GM21576 (cell line): Measurements from ENCODE around the gene DHRS7B.
"Not testable (repeated sequence)": the region's sequence is repeated elsewhere in the genome, so short reads cannot be mapped to it uniquely, and the experiment has no call there.

Experiments used
- ATAC-seq: cut with Tn5 transposase; IDR thresholded peaks from one replicate; pipeline ENCODE4 v1.9.1; 2021; ENCODE audit warnings: mild to moderate bottlenecking, moderate library complexity; ENCODE audit not compliant: unreplicated experiment

Gene DHRS7B

GRCh38 chr17:21126645-21127508 lies at the start of gene DHRS7B:
TSS of gene DHRS7B (plus strand) at chr17:21126964. CDS start at chr17:21126972, 8 bp downstream.
- peak; percentile 91 for ATAC-seq

DNA sequence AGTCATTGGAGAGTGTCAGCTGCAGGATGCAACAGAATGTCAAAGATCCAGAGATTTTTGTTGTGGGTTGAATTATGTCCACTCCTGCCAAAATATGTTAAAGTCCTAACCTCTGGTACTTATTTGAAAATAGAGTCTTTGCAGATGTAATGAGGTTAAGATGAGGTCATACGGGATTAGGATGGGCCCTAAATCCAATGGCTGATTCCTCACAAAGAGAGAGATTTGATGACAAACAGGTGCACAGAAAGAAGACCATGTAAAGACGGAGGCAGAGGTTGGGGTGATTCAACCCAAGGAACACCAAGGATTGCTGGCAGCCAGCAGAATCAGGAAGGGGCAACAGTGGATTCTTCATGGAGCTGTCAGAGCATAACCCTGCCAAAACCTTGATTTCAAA lies 49.5 kb upstream of the DHRS7B start:
- no peak for ATAC-seq

DNA sequence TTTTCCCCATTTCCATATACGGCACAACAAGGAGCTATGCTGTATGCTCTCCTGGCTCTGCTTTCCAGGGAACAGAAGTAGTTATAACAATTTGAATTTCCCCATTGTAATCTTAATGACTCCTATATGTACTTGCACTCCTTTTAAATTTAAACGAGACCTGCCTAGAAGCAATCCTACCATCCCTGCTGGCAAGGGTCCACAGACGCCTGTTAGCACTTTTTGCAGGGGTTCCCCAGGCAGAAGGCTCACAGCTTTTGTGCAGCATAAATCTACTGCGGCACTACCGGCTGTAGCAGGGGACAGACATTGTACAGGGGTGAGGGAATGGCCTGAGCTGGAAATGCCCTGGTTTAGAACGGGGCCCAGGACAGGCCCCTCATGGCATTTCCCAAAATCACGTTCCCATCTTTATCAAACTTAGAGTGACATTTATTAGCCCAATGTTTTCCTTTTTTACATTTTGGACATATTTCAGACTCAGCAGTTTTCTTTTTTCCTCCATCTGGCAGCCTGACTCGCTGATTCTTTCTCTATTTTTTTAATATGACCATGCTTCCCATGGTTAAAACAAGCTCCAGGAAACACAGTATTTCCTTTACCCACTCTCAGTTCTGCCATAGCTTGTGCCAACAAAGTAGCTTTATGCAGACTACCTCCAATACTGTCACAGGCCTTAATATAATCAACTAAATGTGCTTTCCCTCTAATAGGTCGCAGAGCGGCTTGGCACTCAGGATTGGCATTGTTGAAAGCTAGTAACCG lies 48.6 kb upstream of the DHRS7B start:
- ATAC-seq, result no peak

- no peak for ATAC-seq
Observed at GRCh38 chr17:21079196-21079595, 47.6 kb upstream of the DHRS7B start.

GRCh38 chr17:21082001-21082436 lies 44.7 kb upstream of the DHRS7B start:
- no peak for ATAC-seq

DNA sequence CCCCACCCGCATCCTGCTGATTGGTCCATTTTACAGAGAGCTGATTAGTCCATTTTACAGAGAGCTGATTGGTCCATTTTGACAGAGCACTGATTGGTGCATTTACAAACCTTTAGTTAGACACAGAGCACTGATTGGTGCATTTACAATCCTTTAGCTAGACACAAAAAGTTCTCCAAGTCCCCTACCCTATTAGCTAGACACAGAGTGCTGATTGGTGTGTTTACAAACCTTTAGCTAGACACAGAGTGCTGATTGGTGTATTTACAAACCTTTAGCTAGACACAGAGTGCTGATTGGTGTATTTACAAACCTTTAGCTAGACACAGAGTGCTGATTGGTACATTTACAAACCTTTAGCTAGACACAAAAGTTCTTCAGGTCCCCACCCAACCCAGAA lies 41.5 kb upstream of the DHRS7B start:
- ATAC-seq, result not testable (repeated sequence)

DNA sequence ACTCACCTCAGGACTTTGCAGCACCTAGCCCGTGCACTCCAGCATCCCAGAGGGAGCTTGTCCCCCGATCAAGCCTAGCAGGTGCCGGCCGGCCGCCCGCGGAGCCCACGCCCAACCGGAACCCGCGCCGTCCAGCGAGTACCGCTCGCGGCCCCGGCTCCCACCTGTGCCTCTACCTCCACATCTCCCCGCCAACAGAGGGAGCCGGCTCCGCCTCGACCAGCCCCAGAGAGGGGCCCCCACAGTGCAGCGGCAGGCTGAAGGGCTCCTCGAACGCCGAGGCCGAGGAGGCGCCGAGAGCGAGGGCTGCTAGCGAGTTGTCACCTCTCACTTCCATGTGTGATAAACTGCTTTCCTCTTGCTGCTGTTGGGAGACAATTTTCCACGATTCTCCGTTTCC lies 41.1 kb upstream of the DHRS7B start:
- no peak for ATAC-seq

DNA sequence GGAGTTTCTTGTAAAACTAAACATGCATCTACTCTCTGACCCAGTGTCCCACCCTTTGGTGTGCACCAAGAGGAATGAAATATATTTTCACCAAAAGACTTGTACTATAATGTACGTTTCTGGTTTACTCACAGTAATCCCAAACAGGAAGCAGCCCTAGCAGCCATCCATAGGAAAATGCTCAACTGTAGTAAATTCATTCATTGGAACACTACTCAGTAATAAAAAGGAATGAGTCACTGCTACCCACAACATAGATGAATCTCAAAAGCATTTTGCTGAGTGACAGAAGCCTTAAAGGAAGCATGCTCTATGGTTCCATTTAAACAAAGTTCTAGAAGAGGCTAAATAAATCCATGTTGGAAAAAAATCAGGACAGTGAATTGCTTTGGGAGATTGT lies 37.6 kb upstream of the DHRS7B start:
- ATAC-seq, result no peak

DNA sequence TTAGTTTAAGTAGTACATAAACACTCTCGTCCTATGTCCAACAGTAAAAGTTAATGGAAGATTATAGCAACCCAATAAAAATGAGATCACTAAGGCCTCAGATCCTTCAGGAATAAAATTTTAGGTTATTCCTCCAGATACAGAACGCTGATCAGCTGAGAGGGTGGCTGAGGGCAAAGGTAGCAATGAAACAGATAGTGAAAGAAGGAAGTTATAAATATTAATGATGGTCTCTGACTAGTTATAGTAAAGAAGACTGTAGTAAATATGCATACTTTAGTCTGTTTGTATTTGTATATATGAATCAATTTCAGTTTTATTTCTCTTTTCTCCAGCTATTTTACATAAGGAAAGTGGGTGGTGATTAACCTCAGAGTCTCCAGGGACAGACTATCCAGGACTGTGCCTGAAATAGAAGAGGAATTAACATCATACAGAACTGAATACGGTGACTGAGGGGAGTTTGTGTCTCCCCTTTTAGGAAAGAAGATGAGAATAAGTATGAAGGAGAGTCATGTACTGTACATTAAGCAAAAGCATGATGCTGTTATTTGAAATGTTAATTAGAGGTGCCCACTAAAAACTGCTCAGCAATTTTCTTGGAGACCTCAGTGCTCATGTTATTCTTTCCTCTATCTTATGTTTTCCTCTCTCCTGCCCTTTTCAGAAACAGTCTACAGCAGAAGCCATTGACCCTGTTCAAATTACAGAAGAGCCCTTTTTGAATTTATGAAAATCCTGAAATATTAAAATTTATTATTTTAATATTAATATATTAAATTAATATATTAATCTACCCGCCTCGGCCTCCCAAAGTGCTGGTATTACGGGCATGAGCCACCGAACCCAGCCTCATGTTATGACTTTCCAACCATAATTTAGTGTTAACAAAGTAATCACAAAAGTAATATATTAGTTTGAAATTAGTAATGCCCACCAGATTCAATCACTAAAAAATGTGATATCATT lies 36.5 kb upstream of the DHRS7B start:
- no peak for ATAC-seq

DNA sequence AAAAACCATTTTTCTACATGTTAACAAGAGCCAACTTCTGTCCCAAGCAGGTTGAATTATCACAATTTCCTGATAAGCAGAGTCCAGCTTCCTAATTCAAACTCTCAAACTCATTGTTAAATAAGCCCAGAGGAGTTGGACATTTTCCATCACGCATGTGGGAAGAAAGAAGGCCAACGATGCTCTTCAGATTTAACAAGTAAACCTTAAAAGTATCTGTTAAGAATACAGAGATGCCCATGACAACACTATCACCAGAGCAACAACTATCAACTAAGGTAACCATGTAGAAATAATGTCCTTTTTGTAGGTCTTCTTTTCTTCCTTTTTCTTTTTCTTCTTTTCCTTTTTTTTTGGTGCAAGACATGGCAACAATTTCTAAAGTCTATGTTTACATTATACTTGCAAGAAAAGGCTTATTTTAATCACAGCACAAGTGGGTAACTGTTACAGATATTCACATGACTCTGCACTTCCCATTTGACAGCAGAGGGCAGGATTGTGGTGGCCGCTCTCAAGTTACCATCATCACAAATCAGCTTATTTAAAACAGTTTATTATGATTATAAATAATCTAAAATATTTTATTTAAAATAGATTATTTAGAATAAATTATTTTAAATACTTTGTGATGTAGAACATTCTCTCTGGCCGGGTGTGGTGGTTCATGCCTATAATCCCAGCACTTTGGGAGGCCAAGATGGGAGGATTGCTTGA lies 35.7 kb upstream of the DHRS7B start:
- no peak for ATAC-seq

- ATAC-seq, result no peak
Observed at GRCh38 chr17:21094298-21094704, 32.5 kb upstream of the DHRS7B start.

GRCh38 chr17:21095735-21096134 lies 31.0 kb upstream of the DHRS7B start:
- no peak for ATAC-seq

GRCh38 chr17:21096874-21097273 lies 29.9 kb upstream of the DHRS7B start:
- no peak for ATAC-seq

- peak; percentile 94 for ATAC-seq
Observed at GRCh38 chr17:21098934-21099689, 27.7 kb upstream of the DHRS7B start.

DNA sequence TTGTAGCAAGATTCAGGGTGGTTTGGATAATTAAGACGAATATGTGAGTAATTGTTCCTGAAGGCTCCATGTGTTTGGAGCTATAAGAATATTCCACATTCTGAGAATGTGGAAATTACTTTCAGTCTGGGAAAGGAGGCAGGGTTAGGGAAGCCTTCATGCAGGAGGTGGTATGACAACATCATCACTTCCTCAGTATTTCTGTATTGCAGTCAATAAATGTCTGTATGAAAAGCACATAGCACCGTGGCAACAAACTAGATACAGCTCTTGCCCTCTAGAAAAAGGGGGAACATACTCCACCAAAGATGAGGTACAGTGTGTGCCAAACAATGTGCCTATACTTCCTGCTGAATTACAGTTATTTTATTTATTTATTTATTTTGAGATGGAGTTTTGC lies 26.1 kb upstream of the DHRS7B start:
- no peak for ATAC-seq

GRCh38 chr17:21104608-21105007 lies 22.2 kb upstream of the DHRS7B start:
- no peak for ATAC-seq

DNA sequence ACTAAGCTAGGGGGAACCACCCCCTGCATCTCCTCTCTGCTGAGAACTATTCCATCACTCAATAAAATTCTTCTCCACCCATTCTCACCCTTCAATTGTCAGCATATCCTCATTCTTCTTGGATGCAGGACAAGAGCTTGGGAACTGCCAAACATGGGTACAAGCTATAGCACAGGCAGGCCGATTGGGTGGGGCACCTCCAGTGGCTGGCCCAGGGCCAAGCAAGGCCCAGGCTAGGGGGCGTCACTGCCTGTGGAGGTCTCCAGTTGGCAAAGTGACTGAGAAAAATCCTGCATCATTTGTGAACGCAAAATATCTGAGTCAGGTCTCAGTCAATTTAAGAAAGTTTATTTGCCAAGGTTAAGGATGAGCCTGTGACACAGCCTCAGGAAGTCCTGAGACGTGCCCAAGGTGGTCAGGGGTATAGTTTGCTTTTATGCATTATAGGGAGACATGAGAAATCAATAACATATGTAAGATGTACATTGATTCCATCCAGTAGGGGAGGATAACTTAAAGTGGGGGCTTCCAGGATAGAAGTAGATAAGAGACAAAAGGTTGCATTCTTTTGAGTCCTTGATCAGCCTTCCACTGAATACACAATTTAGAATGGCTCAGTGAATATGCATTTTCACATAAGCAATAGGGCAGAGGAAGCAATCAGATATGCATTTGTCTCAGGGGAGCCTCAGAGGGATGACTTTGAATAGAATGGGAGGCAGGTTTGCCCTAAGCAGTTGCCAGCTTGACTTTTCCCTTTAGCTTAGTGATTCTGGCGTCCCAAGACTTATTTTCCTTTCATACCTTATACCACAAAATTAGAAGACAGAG lies 21.5 kb upstream of the DHRS7B start:
- ATAC-seq, result no peak

DNA sequence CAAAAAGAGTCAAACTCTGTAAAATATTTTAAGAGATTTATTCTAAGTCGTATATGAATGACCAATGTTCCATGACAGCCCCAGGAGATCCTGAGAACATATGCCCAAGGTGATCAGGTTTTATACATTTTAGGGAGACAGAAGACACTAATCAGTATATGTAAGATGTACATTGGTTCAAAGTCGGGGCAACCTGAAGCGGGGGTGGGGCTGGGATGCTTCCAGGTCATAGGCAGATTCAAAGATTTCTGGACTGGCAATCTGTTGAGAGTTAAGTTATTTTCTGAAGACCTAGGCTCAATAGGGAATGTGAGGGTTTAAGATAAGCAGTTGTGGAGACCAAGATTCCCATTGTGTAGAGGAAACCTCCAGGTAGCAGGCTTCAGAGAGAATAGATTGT lies 20.4 kb upstream of the DHRS7B start:
- ATAC-seq, result no peak
